GM12872 (cell line): Measurements from ENCODE around the gene F10.

ENCODE experiments used
- CTCF ChIP-seq: IDR thresholded peaks from 3 replicates; pipeline ENCODE4 v1.5.1; 2011; ENCODE audit warnings: low read depth, mild to moderate bottlenecking, low read length, moderate library complexity; ENCODE audit not compliant: insufficient read depth

The F10 gene

GRCh38 chr13:113149711-113150549 lies 27.3 kb downstream of the F10 start:
- TF ChIP-seq CTCF: no peak

- no peak for TF ChIP-seq CTCF
These were observed 28.2 kb downstream of the F10 start for GRCh38 chr13:113150550-113151365.

- no peak for TF ChIP-seq CTCF
These were observed 29.4 kb downstream of the F10 start for GRCh38 chr13:113151745-113152690.

GRCh38 chr13:113152691-113152983 lies 30.0 kb downstream of the F10 start:
- no peak for TF ChIP-seq CTCF

- TF ChIP-seq CTCF: no peak
These were observed 30.6 kb downstream of the F10 start for GRCh38 chr13:113152984-113153809.

GRCh38 chr13:113153810-113154748 lies 31.5 kb downstream of the F10 start:
- TF ChIP-seq CTCF: no peak
